Measurements from ENCODE around the gene LARGE1.

The LARGE1 gene

GRCh38 chr22:33776491-33776890, 143.8 kb downstream of the LARGE1 start:
- H3K79me2 ChIP-seq (ENCODE audit: insufficient read depth, low read length), result no peaks in the 10 kb centered on the region
- no peak overlapping the region for H3K4me3 ChIP-seq (ENCODE audit: low read depth, low read length, poor library complexity, severe bottlenecking)
- no peaks in the 10 kb centered on the region for H3K9me3 ChIP-seq (ENCODE audit: low read length)
- no peaks in the 10 kb centered on the region for H3K36me3 ChIP-seq (ENCODE audit: insufficient read depth, low read length)
- no peak for TF ChIP-seq CTCF (IDR thresholded peaks at IDR 0.05; ENCODE audit: low read length)
- no peak for TF ChIP-seq EZH2 (IDR thresholded peaks at IDR 0.05; ENCODE audit: borderline replicate concordance, low read length)
- no peaks in the 10 kb centered on the region for H3K9me2 ChIP-seq (ENCODE audit: low read depth, low read length)
- H3K4me2 ChIP-seq (ENCODE audit: low read length), result no peak overlapping the region
- no peak overlapping the region for H2AFZ ChIP-seq (ENCODE audit: low read length)
- H3K4me1 ChIP-seq (ENCODE audit: insufficient read depth, low read length, severe bottlenecking), result no peaks in the 10 kb centered on the region
- H3K9ac ChIP-seq (ENCODE audit: low read length), result no peak overlapping the region
- H3F3A ChIP-seq (ENCODE audit: insufficient read depth, low read length), result no peaks in the 10 kb centered on the region
- H3K27me3 ChIP-seq (ENCODE audit: insufficient read depth, low read length), result no peaks in the 10 kb centered on the region
- no peaks in the 10 kb centered on the region for H4K20me1 ChIP-seq (ENCODE audit: insufficient read depth, low read length)
- H3K27ac ChIP-seq (ENCODE audit: low read depth, low read length, poor library complexity, severe bottlenecking), result no peak overlapping the region

- Histone ChIP-seq H3K9me3 (ENCODE audit: low read length) (no peaks in the 10 kb centered on the region), H3K27me3 (ENCODE audit: insufficient read depth, low read length) (no peaks in the 10 kb centered on the region), H3K79me2 (ENCODE audit: insufficient read depth, low read length) (no peaks in the 10 kb centered on the region), H3K9ac (ENCODE audit: low read length) (no peak overlapping the region), H3K27ac (ENCODE audit: low read depth, low read length, poor library complexity, severe bottlenecking) (no peak overlapping the region), H3K4me1 (ENCODE audit: insufficient read depth, low read length, severe bottlenecking) (no peaks in the 10 kb centered on the region), H3K4me3 (ENCODE audit: low read depth, low read length, poor library complexity, severe bottlenecking) (no peak overlapping the region), H3K36me3 (ENCODE audit: insufficient read depth, low read length) (no peaks in the 10 kb centered on the region), H3K4me2 (ENCODE audit: low read length) (no peak overlapping the region), H2AFZ (ENCODE audit: low read length) (no peak overlapping the region), H3F3A (ENCODE audit: insufficient read depth, low read length) (no peaks in the 10 kb centered on the region), H3K9me2 (ENCODE audit: low read depth, low read length) (no peaks in the 10 kb centered on the region), H4K20me1 (ENCODE audit: insufficient read depth, low read length) (no peaks in the 10 kb centered on the region)
- TF ChIP-seq CTCF (IDR thresholded peaks at IDR 0.05; ENCODE audit: low read length) (no peak), EZH2 (IDR thresholded peaks at IDR 0.05; ENCODE audit: borderline replicate concordance, low read length) (no peak)
Observed at GRCh38 chr22:33774781-33775180, 145.5 kb downstream of the LARGE1 start.

- H2AFZ ChIP-seq (ENCODE audit: low read length), result no peak overlapping the region
- H3K4me3 ChIP-seq (ENCODE audit: low read depth, low read length, poor library complexity, severe bottlenecking), result no peak overlapping the region
- H3F3A ChIP-seq (ENCODE audit: insufficient read depth, low read length), result no peaks in the 10 kb centered on the region
- no peak overlapping the region for H3K9ac ChIP-seq (ENCODE audit: low read length)
- no peaks in the 10 kb centered on the region for H4K20me1 ChIP-seq (ENCODE audit: insufficient read depth, low read length)
- no peak overlapping the region for H3K4me2 ChIP-seq (ENCODE audit: low read length)
- H3K27ac ChIP-seq (ENCODE audit: low read depth, low read length, poor library complexity, severe bottlenecking), result no peak overlapping the region
- peaks cover 9% of the 10 kb centered on the region for H3K4me1 ChIP-seq (ENCODE audit: insufficient read depth, low read length, severe bottlenecking)
- H3K36me3 ChIP-seq (ENCODE audit: insufficient read depth, low read length), result no peaks in the 10 kb centered on the region
- no peaks in the 10 kb centered on the region for H3K27me3 ChIP-seq (ENCODE audit: insufficient read depth, low read length)
- no peaks in the 10 kb centered on the region for H3K9me3 ChIP-seq (ENCODE audit: low read length)
- H3K79me2 ChIP-seq (ENCODE audit: insufficient read depth, low read length), result no peaks in the 10 kb centered on the region
- H3K9me2 ChIP-seq (ENCODE audit: low read depth, low read length), result no peaks in the 10 kb centered on the region
- TF ChIP-seq EZH2 (IDR thresholded peaks at IDR 0.05; ENCODE audit: borderline replicate concordance, low read length), result no peak
- TF ChIP-seq CTCF (IDR thresholded peaks at IDR 0.05; ENCODE audit: low read length), result no peak
Observed at GRCh38 chr22:33772745-33773144, 147.5 kb downstream of the LARGE1 start.
